ENCODE data around the gene DEGS1.

Gene DEGS1

GRCh38 chr1:224172229-224172628 is 10.8 kb upstream of the DEGS1 start:
- no peaks in the 10 kb centered on the region for H3K79me2 ChIP-seq (ENCODE audit: low read length)
- no peak overlapping the region for H3K9ac ChIP-seq (ENCODE audit: low read length)
- no peak for DNase-seq
- no peaks in the 10 kb centered on the region for H3K9me3 ChIP-seq (replicated peaks; ENCODE audit: insufficient read depth, low read length)
- H3K4me1 ChIP-seq (ENCODE audit: low read length): peaks cover 15% of the 10 kb centered on the region
- TF ChIP-seq CTCF (IDR thresholded peaks at IDR 0.05; ENCODE audit: low read length): no peak
- no peak for TF ChIP-seq EZH2phosphoT487 (IDR thresholded peaks at IDR 0.05; ENCODE audit: low read length)
- TF ChIP-seq EZH2 (optimal IDR thresholded peaks at IDR 0.05; ENCODE audit: low read depth, low read length): no peak
- no peak overlapping the region for H2AFZ ChIP-seq (ENCODE audit: low read length)
- no peak overlapping the region for H3K27ac ChIP-seq (ENCODE audit: low read length)
- no peaks in the 10 kb centered on the region for H3K27me3 ChIP-seq (replicated peaks; ENCODE audit: insufficient read depth, low read length)
- no peak overlapping the region for H3K4me3 ChIP-seq (ENCODE audit: low read length)
- H3K36me3 ChIP-seq (replicated peaks; ENCODE audit: insufficient read depth, low read length): no peaks in the 10 kb centered on the region
- no peaks in the 10 kb centered on the region for H3K9me2 ChIP-seq (replicated peaks; ENCODE audit: insufficient read depth, low read length)
- peaks cover 8% of the 10 kb centered on the region for H3F3A ChIP-seq (ENCODE audit: insufficient read depth, low read length)
- H4K20me1 ChIP-seq (ENCODE audit: insufficient read depth, low read length): no peaks in the 10 kb centered on the region
- H3K4me2 ChIP-seq (ENCODE audit: low read depth, low read length): no peak overlapping the region

- no peak overlapping the region for H2AFZ ChIP-seq (ENCODE audit: low read length)
- peaks cover 8% of the 10 kb centered on the region for H3F3A ChIP-seq (ENCODE audit: insufficient read depth, low read length)
- H4K20me1 ChIP-seq (ENCODE audit: insufficient read depth, low read length): no peaks in the 10 kb centered on the region
- no peak for DNase-seq
- H3K9ac ChIP-seq (ENCODE audit: low read length): no peak overlapping the region
- H3K4me3 ChIP-seq (ENCODE audit: low read length): no peak overlapping the region
- no peaks in the 10 kb centered on the region for H3K79me2 ChIP-seq (ENCODE audit: low read length)
- H3K4me1 ChIP-seq (ENCODE audit: low read length): peaks cover 15% of the 10 kb centered on the region
- H3K36me3 ChIP-seq (replicated peaks; ENCODE audit: insufficient read depth, low read length): no peaks in the 10 kb centered on the region
- H3K27me3 ChIP-seq (replicated peaks; ENCODE audit: insufficient read depth, low read length): no peaks in the 10 kb centered on the region
- H3K27ac ChIP-seq (ENCODE audit: low read length): no peak overlapping the region
- TF ChIP-seq EZH2 (optimal IDR thresholded peaks at IDR 0.05; ENCODE audit: low read depth, low read length) (no peak), CTCF (IDR thresholded peaks at IDR 0.05; ENCODE audit: low read length) (no peak), EZH2phosphoT487 (IDR thresholded peaks at IDR 0.05; ENCODE audit: low read length) (no peak)
- no peaks in the 10 kb centered on the region for H3K9me3 ChIP-seq (replicated peaks; ENCODE audit: insufficient read depth, low read length)
- H3K4me2 ChIP-seq (ENCODE audit: low read depth, low read length): no peak overlapping the region
- no peaks in the 10 kb centered on the region for H3K9me2 ChIP-seq (replicated peaks; ENCODE audit: insufficient read depth, low read length)
Measured at GRCh38 chr1:224173523-224173922, 9.5 kb upstream of the DEGS1 start.

- H3K4me3 ChIP-seq (ENCODE audit: low read length): no peak overlapping the region
- H3K27ac ChIP-seq (ENCODE audit: low read length): no peak overlapping the region
- no peak for DNase-seq
Measured at GRCh38 chr1:224175617-224176016, 7.4 kb upstream of the DEGS1 start.

More at GRCh38 chr1:224175617-224176016, 7.4 kb upstream of the DEGS1 start:
- no peaks in the 10 kb centered on the region for H3K36me3 ChIP-seq (replicated peaks; ENCODE audit: insufficient read depth, low read length)
- no peak overlapping the region for H2AFZ ChIP-seq (ENCODE audit: low read length)
- H3F3A ChIP-seq (ENCODE audit: insufficient read depth, low read length): no peaks in the 10 kb centered on the region
- no peaks in the 10 kb centered on the region for H3K9me3 ChIP-seq (replicated peaks; ENCODE audit: insufficient read depth, low read length)
- H3K4me1 ChIP-seq (ENCODE audit: low read length): no peaks in the 10 kb centered on the region
- TF ChIP-seq CTCF (IDR thresholded peaks at IDR 0.05; ENCODE audit: low read length): no peak
- TF ChIP-seq EZH2 (optimal IDR thresholded peaks at IDR 0.05; ENCODE audit: low read depth, low read length): no peak
- no peak for TF ChIP-seq EZH2phosphoT487 (IDR thresholded peaks at IDR 0.05; ENCODE audit: low read length)
- H3K9ac ChIP-seq (ENCODE audit: low read length): no peak overlapping the region
- no peaks in the 10 kb centered on the region for H3K27me3 ChIP-seq (replicated peaks; ENCODE audit: insufficient read depth, low read length)
- H4K20me1 ChIP-seq (ENCODE audit: insufficient read depth, low read length): no peaks in the 10 kb centered on the region
- H3K79me2 ChIP-seq (ENCODE audit: low read length): no peaks in the 10 kb centered on the region
- H3K4me2 ChIP-seq (ENCODE audit: low read depth, low read length): no peak overlapping the region
- no peaks in the 10 kb centered on the region for H3K9me2 ChIP-seq (replicated peaks; ENCODE audit: insufficient read depth, low read length)

Data from MM.1S (cell line).